Upper lobe of left lung (tissue), 6 donors: ENCODE measurements around the gene OR56A4. TPM values are rescaled to one million over a fixed set of nuclear protein-coding genes. Genes with fewer than 3 reads are reported as not detected.
A peak's percentile ranks its signal among the peaks of the same experiment; 100 is the strongest.

ENCODE experiments used
- ATAC-seq, 2 donors: fragments of 200-7000 bp; cut with Tn5 transposase; one replicate each; pipeline ENCODE4 v1.9.1; 2022; ENCODE audit warnings: mild to moderate bottlenecking in 2 of 2, moderate library complexity in 2 of 2; ENCODE audit not compliant: low FRiP score in 2 of 2
- DNase-seq, 2 donors: peaks; one replicate each; pipeline ENCODE4 v3.0.0-alpha.2; 2019 to 2020
- H3K27ac ChIP-seq, 4 donors: fragments of 200-600 bp; sonication (generic); one replicate each; pipeline ENCODE4 v1.5.1; 2016 to 2019
- H3K27me3 ChIP-seq, 4 donors: fragments of 200-600 bp; sonication (generic); one replicate each; pipeline ENCODE4 v1.5.1; 2017 to 2019
- H3K36me3 ChIP-seq, 4 donors: fragments of 200-600 bp; sonication (generic); one replicate each; pipeline ENCODE4 v1.5.1; 2016 to 2019
- H3K4me1 ChIP-seq, 4 donors: fragments of 200-600 bp; sonication (generic); one replicate each; pipeline ENCODE4 v1.5.1; 2018 to 2019
- H3K4me3 ChIP-seq, 4 donors: fragments of 200-600 bp; sonication (generic); one replicate each; pipeline ENCODE4 v1.5.1; 2017 to 2019; ENCODE audit warnings: mild to moderate bottlenecking in 2 of 4, moderate library complexity in 1 of 4
- H3K9me3 ChIP-seq, 4 donors: fragments of 200-600 bp; sonication (generic); one replicate each; pipeline ENCODE4 v1.5.1; 2018 to 2019
- CTCF ChIP-seq, 6 experiments: fragments of 450-650 bp in 4 of 6; fragments of 200-600 bp in 2 of 6; sonication (generic) in 2 of 6; IDR thresholded peaks; one replicate each; pipeline ENCODE4 v1.5.1; 2016 to 2019; ENCODE audit warnings: antibody characterized with exemption in 6 of 6
- EP300 ChIP-seq, 4 donors: sonication (generic); formaldehyde crosslinking; IDR thresholded peaks; one replicate each; pipeline ENCODE4 v1.5.1; 2017; ENCODE audit warnings: antibody characterized with exemption in 4 of 4, control low read depth in 2 of 4
- POLR2A ChIP-seq, 4 donors: fragments of 450-650 bp; IDR thresholded peaks; one replicate each; pipeline ENCODE4 v1.5.1; 2016 to 2017; ENCODE audit warnings: antibody characterized with exemption in 4 of 4, mild to moderate bottlenecking in 2 of 4
- POLR2AphosphoS5 ChIP-seq, 2 donors: sonication (generic); formaldehyde crosslinking; IDR thresholded peaks; one replicate each; pipeline ENCODE4 v1.5.1; 2017; ENCODE audit warnings: antibody characterized with exemption in 2 of 2
- WGBS, 2 donors: methylation state at CpG; one replicate each; pipeline ENCODE4 v1.1.5; 2017 to 2018; 5-methylcytosine and 5-hydroxymethylcytosine counted together
- total RNA-seq, 6 donors: library from RNA; depleted of rRNA in 4 of 6; stranded (reverse); fragments of >200 nt in 4 of 6; gene quantifications; one replicate each; pipeline versions ENCODE4 v1.1.0 to v1.2.1, GENCODE V29; 2016 to 2021
- donor health status: DM: no; HTN: no; CAD: no; lungs with moderate emphysema.
- donor health status: DM: no; HTN: yes; CAD: no; lungs with severe emphysema.

OR56A4 gene
- total RNA-seq, 6 donors from 2014 or later: not detected

DNA sequence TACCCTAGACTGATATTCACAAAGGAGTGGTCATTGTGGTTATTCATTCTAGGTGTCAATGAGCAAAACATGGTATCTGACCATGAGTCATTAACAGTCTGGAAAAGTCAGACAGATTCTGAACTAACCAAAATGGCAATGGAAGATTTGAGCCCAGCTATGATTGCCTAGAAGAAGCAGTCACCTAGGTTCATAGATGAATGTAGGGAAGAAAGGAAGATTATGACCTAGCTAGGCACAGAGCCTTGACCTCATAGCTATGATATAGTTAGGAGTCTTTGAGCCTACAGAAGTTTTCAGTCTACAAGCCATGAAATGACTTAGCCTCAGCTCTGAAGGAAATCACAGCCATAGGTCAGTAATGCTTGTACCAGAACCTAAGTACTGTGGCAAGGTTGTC, 351 bp downstream of the OR56A4 start:
- TF ChIP-seq POLR2A (IDR thresholded peaks at IDR 0.05): no peak
- TF ChIP-seq CTCF (IDR thresholded peaks at IDR 0.05): no peak
- TF ChIP-seq EP300 (IDR thresholded peaks at IDR 0.05): no peak
- TF ChIP-seq POLR2AphosphoS5 (IDR thresholded peaks at IDR 0.05): no peak

GRCh38 chr11:6002202-6002699, 4.5 kb downstream of the OR56A4 start:
- Histone ChIP-seq H3K9me3 (no peaks in the 10 kb centered on the region), H3K27me3 (no peaks in the 10 kb centered on the region), H3K27ac (no peak overlapping the region), H3K4me1 (no peaks in the 10 kb centered on the region), H3K4me3 (no peak overlapping the region), H3K36me3 (no peaks in the 10 kb centered on the region)
- WGBS, 2 donors: 59 to 77% methylated on average over 7 of the region's 7 CpGs
- ATAC-seq (no peak), DNase-seq (no peak)
- TF ChIP-seq EP300 (IDR thresholded peaks at IDR 0.05): no peak
- no peak for TF ChIP-seq POLR2AphosphoS5 (IDR thresholded peaks at IDR 0.05)
- no peak for TF ChIP-seq POLR2A (IDR thresholded peaks at IDR 0.05)
- TF ChIP-seq CTCF (IDR thresholded peaks at IDR 0.05): no peak

More for the DNA sequence above, 351 bp downstream of the OR56A4 start:
- no peak for DNase-seq
- H3K27me3 ChIP-seq: no peaks in the 10 kb centered on the region
- no peaks in the 10 kb centered on the region for H3K36me3 ChIP-seq
- no peak overlapping the region for H3K4me3 ChIP-seq
- H3K9me3 ChIP-seq: no peaks in the 10 kb centered on the region
- no peaks in the 10 kb centered on the region for H3K4me1 ChIP-seq
- no peak for ATAC-seq
- H3K27ac ChIP-seq: no peak overlapping the region

DNA sequence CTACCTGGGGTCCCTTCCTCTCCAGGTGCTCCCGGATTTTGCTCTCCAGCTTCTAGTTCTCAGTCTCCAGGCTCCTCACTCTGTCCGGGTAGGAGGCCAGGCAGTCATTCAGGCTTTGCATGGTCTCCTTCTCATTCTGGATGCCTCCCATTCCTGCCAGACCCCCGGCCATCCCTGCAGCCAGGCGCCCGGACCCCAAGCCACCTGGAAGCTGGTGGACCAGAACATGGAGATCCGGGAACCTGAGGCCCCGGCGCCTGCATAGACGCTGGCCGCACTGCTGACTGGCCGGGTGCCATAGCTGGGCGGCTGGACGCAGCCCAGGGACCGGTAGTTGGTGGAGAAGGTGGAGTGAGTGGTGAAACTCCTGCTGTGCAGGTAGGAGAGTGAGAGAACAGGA, 12.0 kb downstream of the OR56A4 start:
- 80 to 93% methylated on average over 12 to 14 of the region's 14 CpGs for WGBS, 2 donors
- H3K4me1 ChIP-seq: no peaks in the 10 kb centered on the region
- H3K27me3 ChIP-seq: no peaks in the 10 kb centered on the region
- no peak for TF ChIP-seq EP300 (IDR thresholded peaks at IDR 0.05)
- TF ChIP-seq POLR2AphosphoS5 (IDR thresholded peaks at IDR 0.05): no peak
- no peak for TF ChIP-seq POLR2A (IDR thresholded peaks at IDR 0.05)
- no peaks in the 10 kb centered on the region for H3K36me3 ChIP-seq
- peak in 1 of 2 donors; percentile 58 for DNase-seq
- H3K27ac ChIP-seq: no peak overlapping the region
- no peak for ATAC-seq
- H3K9me3 ChIP-seq: no peaks in the 10 kb centered on the region
- H3K4me3 ChIP-seq: no peak overlapping the region

- H3K4me3 ChIP-seq: no peak overlapping the region
- 58 to 61% methylated on average over 3 of the region's 3 CpGs for WGBS, 2 donors
- peak in 1 of 2 donors; percentile 53 for ATAC-seq
Measured at GRCh38 chr11:5992604-5993251, 14.0 kb downstream of the OR56A4 start.

DNA sequence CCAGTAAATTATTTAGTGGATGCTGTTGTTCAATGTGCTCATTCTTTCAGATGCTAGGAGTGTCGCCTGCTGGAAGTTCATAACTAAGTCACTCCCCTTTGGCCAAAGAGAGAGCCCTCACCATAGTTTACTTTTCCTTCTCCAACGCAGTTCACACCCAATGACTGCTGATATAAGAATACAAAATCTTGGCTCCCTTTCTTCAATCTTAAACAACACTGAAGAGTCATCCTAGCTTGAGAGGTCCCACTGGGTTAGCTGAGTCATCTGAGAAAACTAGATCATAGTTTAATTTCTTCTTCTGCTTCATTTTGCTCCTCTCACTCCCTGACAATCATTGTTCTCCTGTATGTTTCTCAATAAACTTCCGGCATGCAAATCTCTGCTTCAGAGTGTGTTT, 14.6 kb downstream of the OR56A4 start:
- Histone ChIP-seq H3K27me3 (no peaks in the 10 kb centered on the region), H3K9me3 (no peaks in the 10 kb centered on the region), H3K4me3 (no peak overlapping the region), H3K4me1 (no peaks in the 10 kb centered on the region), H3K36me3 (no peaks in the 10 kb centered on the region), H3K27ac (no peak overlapping the region)
- 54 to 57% methylated on average over 3 of the region's 3 CpGs for WGBS, 2 donors
- ATAC-seq (peak in 1 of 2 donors; percentile 55), DNase-seq (no peak)
- TF ChIP-seq EP300 (IDR thresholded peaks at IDR 0.05) (no peak), POLR2A (IDR thresholded peaks at IDR 0.05) (no peak), CTCF (IDR thresholded peaks at IDR 0.05) (no peak), POLR2AphosphoS5 (IDR thresholded peaks at IDR 0.05) (no peak)

More at GRCh38 chr11:5992604-5993251, 14.0 kb downstream of the OR56A4 start:
- TF ChIP-seq CTCF (IDR thresholded peaks at IDR 0.05): peak in 5 of 6 experiments; percentile 20 to 47 (median 33)
- TF ChIP-seq EP300 (IDR thresholded peaks at IDR 0.05): no peak
- TF ChIP-seq POLR2A (IDR thresholded peaks at IDR 0.05): no peak
- TF ChIP-seq POLR2AphosphoS5 (IDR thresholded peaks at IDR 0.05): no peak
- H3K27ac ChIP-seq: no peak overlapping the region
- H3K9me3 ChIP-seq: no peaks in the 10 kb centered on the region
- H3K27me3 ChIP-seq: no peaks in the 10 kb centered on the region
- H3K4me1 ChIP-seq: no peaks in the 10 kb centered on the region
- no peak for DNase-seq
- H3K36me3 ChIP-seq: no peaks in the 10 kb centered on the region
